Umbilical cord (tissue), 2 donors: ENCODE results near the gene ZBTB18. TPM values are rescaled to one million over a fixed set of nuclear protein-coding genes. Genes with fewer than 3 reads are reported as not detected.

ENCODE experiments used
- DNase-seq: peaks from one replicate; pipeline ENCODE4 v3.0.0-alpha.2; 2015; ENCODE audit warnings: low spot score
- total RNA-seq: library from RNA; depleted of rRNA; stranded (reverse); fragments of >200 nt; gene quantifications from one replicate; pipeline ENCODE4 v1.2.3, GENCODE V29; 2014; ENCODE audit warnings: low replicate concordance; ENCODE audit not compliant: insufficient read depth

Gene ZBTB18
- total RNA-seq, 1 donor from 2014 or later: 6.5 TPM

GRCh38 chr1:244087611-244088010 lies 36.5 kb downstream of the ZBTB18 start:
- DNase-seq: no peak

GRCh38 chr1:244088161-244088560 lies 37.1 kb downstream of the ZBTB18 start:
- no peak for DNase-seq

- DNase-seq: no peak
These were observed 38.5 kb downstream of the ZBTB18 start for GRCh38 chr1:244089561-244089960.

- no peak for DNase-seq
These were observed 39.6 kb downstream of the ZBTB18 start for GRCh38 chr1:244090645-244091044.

GRCh38 chr1:244092293-244092963 lies 41.3 kb downstream of the ZBTB18 start:
- no peak for DNase-seq

- no peak for DNase-seq
These were observed 42.0 kb downstream of the ZBTB18 start for GRCh38 chr1:244092964-244093638.

- no peak for DNase-seq
These were observed 43.9 kb downstream of the ZBTB18 start for GRCh38 chr1:244094880-244095528.

- DNase-seq: no peak
These were observed 44.4 kb downstream of the ZBTB18 start for GRCh38 chr1:244095529-244095911.

GRCh38 chr1:244096066-244096610 lies 45.1 kb downstream of the ZBTB18 start:
- DNase-seq: no peak

- DNase-seq: no peak
These were observed 45.6 kb downstream of the ZBTB18 start for GRCh38 chr1:244096691-244097090.

GRCh38 chr1:244097523-244098405 lies 46.7 kb downstream of the ZBTB18 start:
- no peak for DNase-seq

- no peak for DNase-seq
These were observed 48.3 kb downstream of the ZBTB18 start for GRCh38 chr1:244099258-244099930.

GRCh38 chr1:244100276-244100675 lies 49.2 kb downstream of the ZBTB18 start:
- no peak for DNase-seq

- DNase-seq: no peak
These were observed 49.8 kb downstream of the ZBTB18 start for GRCh38 chr1:244100704-244101453.

- no peak for DNase-seq
These were observed 51.0 kb downstream of the ZBTB18 start for GRCh38 chr1:244102046-244102445.

- no peak for DNase-seq
These were observed 51.4 kb downstream of the ZBTB18 start for GRCh38 chr1:244102468-244102867.

- DNase-seq: no peak
These were observed 53.4 kb downstream of the ZBTB18 start for GRCh38 chr1:244104309-244105060.

GRCh38 chr1:244106176-244106575 lies 55.1 kb downstream of the ZBTB18 start:
- DNase-seq: no peak
